Cerebellar nuclear complex (tissue), 1 donor: Measurements from ENCODE around the gene DAGLA.

Experiments
- DNase-seq, 2 experiments: peaks; one replicate each; lab custom pipeline; 2025; lab: John Stamatoyannopoulos, UW

Gene DAGLA

GRCh38 chr11:61690706-61691379, 10.7 kb downstream of the DAGLA start:
- no peak for DNase-seq

- DNase-seq = no peak
Measured at GRCh38 chr11:61691380-61692156, 11.4 kb downstream of the DAGLA start.

GRCh38 chr11:61693922-61694601, 13.9 kb downstream of the DAGLA start:
- DNase-seq = no peak

DNA sequence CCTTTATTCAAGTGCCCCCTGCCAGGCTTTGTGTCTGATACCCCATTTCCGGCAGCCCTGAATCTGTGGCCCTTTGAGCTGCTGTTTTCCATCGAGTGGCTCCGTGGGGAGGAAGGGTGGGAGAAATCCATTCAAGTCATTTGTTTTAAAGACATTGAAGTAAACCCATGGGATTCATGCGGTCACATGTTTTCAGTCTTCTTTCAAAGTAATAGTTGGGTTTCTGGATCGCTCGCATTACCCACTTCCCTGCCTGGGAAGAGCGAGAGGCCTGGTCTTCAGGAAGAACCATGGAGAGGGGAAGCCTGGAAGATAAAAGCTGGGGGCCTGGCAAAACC, 14.4 kb downstream of the DAGLA start:
- no peak for DNase-seq

DNA sequence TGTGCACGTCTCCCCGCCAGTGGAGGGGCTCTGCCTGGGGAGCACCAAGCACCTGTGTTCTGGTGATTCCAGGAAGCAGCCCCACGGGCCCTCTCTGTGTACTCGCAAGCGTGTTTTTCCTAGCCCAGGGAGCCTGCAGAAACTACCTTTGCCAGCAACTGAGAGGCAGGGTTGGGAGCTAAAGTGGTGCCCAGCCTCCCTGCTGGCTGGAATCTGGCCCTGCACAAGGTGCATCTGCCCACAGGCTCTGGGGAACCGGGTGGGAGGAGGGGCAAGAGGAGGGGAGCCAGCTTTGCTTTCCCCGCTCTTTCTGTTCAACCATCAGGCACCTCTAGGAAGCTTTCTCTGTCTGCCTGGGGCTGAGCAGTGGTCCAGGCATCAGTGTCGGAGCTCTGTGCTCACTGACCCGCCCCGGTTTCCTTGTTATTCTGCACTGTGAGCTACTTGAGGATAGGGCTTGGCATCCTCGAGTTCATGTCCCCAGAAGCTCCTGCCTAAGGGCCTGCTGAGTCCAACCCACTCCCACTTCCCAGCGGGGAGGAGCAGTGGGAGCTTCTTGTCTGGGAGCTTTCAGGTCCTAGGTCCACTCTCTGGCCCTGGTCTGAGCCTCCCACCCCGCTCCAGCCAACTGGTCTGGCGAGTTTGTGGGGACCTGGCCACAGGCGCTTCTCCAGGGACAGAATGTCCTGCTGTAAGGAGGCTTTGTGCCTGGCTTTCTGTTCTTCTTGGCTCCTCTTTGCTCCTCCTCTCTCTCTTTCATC, 14.9 kb downstream of the DAGLA start:
- peak in 1 of 2 experiments; percentile 47 for DNase-seq

DNA sequence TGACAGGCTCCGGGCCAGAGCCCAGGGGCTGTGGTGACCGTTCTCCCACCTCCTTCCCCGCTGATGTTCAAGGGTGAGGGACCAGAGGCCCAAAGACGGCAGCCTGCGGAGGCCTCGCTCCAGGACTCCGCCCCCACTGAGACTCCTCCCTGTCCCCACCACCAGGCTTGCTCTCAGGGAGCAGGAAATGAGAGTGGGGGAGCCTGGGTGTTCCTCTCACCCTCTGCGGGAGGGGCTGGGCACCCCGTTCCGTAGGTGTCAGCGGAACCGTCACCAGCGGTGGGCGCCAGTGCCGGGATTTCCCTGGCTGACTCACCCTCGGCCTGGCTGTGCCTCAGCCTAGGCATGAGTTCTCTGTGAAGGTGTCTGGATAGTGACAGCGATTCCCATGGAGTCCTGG, 15.7 kb downstream of the DAGLA start:
- no peak for DNase-seq

- no peak for DNase-seq
Measured at GRCh38 chr11:61696602-61697001, 16.4 kb downstream of the DAGLA start.

DNA sequence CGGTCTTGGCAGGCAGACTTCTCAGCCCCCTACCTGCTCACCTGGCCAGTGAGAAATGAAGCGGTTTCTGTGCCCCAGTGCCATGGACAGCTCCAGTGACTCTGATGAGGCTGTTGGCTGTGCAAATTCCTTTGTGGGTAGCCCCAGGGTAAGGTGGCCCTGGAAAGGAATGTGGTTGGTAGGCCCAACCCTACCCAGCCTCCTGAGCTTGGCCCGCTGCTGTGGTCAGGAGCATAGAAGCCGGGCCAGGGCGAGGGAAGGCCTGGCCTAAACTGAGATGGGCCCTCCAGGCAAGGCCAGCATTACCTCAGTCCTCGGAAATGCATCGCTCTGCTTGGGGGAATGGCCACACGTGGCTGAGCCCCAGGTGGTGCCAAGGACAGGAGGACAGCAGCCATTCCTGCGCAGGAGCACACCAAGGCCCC, 16.9 kb downstream of the DAGLA start:
- no peak for DNase-seq

DNA sequence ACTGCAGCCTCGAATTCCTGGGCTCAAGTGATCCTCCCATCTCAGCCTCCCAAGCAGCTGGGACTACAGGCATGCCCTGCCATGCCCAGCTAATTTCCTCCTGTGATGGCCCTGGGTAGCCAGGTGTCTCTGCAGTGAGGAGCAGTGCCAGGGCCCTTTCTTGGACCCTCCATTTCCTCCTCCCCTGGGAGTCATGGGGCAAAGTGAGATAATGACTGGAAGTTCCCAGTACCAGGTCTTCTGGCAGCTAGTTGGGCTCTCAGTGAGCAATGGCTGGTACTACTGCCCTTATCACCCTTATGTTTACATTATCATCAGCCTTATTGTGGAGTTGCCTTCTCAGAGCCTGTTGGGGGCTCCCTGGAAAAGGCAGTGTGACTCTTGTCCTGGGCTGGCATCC, 17.6 kb downstream of the DAGLA start:
- no peak for DNase-seq

DNA sequence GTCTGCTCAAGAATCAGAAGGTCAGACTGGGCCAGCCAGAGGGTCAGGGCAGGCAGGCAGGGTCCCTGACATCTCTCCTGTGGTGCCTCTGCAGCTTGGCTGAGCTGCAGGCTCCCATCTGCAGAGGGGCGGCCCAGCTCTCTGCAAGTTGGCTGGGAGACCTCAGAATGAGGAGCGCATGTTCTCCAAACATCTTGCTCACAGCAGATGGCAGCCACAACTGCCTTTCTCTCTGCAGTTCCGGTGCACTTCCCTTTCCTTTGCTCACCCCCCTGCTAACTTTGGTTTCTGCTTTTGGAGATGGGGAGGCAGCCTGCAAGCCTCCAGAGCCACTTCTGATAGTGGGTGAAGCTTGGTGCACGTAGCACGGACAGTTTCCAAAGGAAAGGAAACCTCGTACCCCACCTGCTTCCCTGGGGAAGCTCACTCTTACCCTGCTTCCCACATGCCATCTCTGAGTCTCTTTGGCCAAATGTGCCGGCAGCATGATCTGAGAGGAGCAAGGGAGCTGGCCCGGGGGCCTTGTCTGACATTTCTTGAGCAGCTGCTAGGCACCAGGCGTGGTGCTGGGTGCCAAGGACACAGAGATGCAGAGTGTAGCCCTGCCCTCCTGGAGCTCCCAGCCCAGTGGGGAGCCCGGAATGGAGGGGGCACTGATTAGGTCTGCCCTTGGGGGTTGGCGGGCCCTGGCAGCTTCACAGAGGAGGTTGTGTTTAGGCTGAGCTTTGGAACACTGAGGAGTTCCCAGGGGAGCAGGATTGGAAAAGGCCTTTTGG, 18.2 kb downstream of the DAGLA start:
- DNase-seq = no peak

DNA sequence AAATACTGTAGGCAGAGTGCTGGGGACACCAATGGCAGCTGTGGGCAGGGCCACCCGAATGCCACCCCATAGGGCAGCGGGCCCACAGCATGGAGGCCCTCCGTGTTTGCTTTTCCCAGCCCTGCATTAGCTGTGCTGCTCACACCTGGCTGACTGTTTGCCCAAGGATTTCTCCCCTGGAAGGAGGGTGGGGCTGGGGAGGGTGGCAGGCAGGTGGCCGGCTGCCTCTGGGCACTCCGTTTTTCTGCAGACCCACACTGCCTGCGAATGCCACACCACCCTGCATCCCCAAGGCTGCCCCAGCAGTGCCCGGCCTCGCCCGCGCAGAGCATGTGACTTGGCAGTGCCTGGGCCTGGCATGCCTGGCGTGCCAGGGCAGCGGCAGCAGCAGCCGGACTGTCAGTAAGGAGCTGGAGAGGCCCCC, 19.6 kb downstream of the DAGLA start:
- DNase-seq = no peak

GRCh38 chr11:61700212-61700611, 20.0 kb downstream of the DAGLA start:
- no peak for DNase-seq

- no peak for DNase-seq
Measured at GRCh38 chr11:61700720-61701119, 20.5 kb downstream of the DAGLA start.

DNA sequence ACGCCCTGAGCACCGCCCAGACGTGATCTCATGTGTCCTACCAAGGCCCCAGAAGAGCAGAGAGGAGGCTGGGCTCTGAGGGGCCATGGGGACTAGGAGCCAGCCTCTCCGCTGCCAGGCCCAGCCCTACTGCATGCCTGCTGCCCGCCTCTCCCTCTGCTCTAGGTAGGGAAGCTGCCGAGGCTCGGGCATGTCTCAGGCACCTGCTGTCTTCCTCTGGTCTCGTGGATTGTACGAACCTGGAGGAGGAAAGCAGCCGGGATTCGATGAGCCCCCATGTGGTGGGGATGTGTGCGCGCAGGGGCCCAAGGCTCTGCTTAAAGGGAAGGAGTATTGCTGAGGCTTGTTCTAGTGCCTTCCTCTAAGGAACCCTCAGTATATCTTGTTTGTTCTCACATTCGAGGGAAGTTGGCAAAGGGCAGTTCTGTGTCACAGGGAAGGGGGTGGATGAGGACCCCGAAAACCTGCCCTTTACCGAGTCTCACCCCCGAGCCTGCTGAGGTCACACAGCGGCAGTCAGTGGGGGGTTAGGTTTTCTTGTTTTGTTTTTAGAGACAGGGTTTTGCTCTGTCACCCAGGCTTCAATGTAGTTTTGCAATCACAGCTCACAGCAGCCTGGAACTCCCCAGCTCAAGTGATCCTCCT, 21.2 kb downstream of the DAGLA start:
- no peak for DNase-seq

DNA sequence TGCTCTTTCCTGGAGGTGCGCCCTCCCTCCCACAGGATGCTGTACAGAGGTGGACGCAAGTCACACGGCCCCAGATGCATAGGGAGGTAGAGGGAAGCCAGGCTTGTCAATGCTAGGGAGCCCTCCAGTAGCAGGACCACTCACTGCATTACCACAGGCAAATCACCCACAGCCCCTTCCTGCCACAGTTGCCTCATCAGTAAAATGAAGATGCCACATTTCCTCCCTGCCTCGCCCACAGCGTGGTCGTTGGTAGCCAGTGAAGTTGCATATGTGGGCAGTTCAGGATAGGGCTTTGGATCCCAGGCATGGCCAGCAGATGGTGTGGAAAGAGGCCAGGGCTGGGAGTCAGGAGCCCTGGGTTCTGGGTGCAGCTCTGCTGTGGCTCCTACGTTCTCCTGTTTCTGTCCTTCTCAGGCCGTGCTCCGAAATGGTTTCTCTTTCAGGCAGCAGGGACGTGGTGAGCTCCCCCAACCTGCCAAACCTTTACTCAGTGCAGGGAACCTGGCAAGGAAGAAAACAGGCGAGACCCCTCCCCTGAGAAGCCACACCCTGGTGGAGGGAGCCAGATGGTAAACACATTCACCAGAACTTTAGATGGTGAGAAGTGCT, 22.6 kb downstream of the DAGLA start:
- DNase-seq = no peak

- DNase-seq = no peak
Measured at GRCh38 chr11:61704838-61705237, 24.6 kb downstream of the DAGLA start.

DNA sequence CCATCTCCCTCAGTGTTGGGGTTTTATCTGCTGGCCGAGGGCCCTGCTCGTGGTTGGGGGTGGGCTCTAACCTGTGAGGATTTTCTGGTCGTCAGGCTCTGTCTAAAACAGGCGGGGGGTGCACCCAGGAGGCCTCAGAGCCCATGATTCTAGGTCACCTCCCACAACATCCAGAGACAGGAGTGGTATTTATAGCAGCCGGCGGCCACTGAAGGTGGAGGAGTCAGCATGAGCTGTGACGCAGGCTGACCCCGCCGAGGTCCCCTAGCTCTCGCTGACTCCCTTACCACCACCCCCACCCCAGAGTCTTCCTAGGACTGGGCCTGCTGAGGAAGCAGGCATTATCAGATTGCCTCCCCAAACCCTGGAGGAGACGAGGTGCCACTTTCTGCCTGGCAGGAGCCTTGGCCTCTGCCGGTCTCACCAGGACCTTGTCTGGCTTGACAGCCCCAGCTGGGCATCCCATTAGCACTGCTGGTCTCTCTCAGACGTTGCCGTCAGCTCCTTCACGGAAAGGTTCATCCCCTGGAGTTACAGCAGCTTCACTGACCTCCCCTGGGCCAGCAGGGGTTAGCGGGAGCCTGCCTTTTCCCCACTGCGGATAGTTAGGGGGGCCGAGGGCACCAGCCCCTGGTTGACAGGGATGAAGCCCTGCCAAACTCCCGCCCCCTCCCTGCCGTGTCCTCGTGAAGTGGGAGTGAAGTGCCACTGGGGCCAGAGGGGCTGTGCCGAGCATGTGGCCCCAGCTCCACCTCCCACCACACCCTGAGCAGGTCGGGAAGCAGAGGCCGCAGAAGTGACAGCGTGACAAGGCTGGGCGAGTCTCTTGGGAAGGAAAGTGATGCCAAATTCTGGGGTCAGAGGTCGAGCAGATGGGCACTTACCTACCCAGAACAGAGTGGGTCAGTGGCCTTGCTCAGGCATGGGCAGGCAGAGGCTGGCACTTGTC, 26.5 kb downstream of the DAGLA start:
- no peak for DNase-seq

GRCh38 chr11:61707574-61707973, 27.4 kb downstream of the DAGLA start:
- DNase-seq = peak; percentile 96 to 99

DNA sequence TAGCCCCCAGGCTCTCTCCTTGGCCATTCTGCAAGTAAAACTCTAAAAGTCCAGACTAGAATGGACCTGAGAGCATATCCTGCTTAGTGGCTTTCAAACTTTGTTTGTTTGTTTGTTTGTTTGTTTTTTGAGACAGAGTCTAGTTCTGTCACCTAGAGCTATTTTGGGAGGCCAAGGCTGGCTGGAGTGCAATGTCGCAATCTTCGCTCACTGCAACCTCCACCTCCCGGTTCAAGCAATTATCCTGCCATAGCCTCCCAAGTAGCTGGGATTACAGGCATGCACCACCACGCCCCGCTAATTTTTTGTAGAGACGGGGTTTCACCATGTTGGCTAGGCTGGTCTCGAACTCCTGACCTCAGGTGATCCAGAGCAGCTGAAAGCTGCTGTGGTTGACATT, 28.9 kb downstream of the DAGLA start:
- no peak for DNase-seq
